ENCODE results near the gene DNAAF8. TPM values are rescaled to one million over a fixed set of nuclear protein-coding genes. Genes with fewer than 3 reads are reported as not detected.
"Not testable (repeated sequence)": the region's sequence is repeated elsewhere in the genome, so short reads cannot be mapped to it uniquely, and the experiment has no call there.

DNAAF8 gene
- total RNA-seq, 1 experiment from 2014 or later = 0.15 TPM

DNA sequence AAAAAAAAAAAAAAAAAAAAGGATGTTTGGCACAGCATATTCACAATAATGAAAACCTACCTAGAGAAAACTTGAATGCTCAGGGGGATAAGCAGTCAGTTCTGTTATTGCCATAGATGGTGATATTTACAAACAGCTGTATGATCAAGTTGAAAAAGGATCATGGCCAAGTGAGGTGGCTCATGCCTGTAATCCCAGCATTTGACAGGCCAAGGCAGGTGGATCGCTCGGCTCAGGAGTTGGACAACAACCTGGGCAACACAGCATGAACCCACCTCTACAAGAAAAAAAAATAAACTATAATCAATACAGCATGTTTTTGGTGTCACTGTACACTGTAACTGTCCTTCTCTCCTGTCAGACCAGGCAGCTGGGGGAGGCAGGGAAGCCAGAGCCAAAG is 19.3 kb upstream of the DNAAF8 start:
- no peak for DNase-seq (ENCODE audit: extremely low read depth, low read depth)

DNA sequence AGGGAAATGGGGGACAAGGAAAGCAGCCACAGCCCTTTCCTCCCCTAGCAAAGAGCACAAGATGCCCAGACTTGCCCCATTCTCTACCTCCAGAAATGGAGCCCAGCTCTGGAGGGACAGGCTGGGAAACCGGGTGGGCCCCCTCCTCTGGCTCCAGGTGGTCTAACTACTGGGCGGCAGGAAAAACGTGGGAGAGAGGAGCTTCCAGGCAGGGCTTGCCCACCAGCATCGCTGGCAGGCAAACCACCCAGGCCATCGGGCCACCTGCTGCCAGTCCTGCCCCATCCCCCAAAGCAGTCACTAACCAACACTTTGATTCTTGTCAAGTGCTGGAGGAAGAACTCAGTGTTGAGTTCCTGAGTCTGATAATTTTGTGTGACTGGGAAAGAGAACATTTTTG is 15.9 kb upstream of the DNAAF8 start:
- no peak for DNase-seq (ENCODE audit: extremely low read depth, low read depth)

- no peak for DNase-seq (ENCODE audit: extremely low read depth, low read depth)
Observed at GRCh38 chr16:4723071-4723767, 11.1 kb upstream of the DNAAF8 start.

DNA sequence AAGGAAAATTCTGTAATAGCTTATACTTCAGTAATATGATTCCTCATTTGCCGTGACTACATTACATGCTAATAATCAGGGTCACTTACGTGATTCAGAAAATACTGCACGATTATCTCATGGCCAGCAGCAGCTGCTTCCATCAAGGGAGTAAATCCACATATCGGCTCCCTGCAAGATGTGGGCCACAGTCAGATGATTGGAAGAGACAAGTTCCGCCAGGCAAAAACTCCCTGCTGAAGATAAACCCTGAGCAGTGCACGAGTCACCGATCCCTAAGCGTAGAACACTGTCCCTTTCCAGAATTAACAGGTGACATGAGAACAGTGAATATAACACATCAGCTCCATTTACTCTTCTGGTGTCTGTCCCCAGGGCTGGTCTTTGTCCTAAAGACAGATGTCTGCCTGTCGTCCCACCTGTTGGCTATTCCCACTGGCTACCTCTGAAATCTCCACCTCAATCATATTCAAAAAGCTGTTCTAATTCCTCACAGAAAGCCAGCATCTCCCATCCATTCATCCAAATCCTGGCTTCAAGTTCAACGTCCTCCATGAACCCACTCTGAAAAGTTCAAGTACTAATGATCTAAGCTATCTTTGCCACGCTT is 9.6 kb upstream of the DNAAF8 start:
- DNase-seq (ENCODE audit: extremely low read depth, low read depth) = no peak

DNA sequence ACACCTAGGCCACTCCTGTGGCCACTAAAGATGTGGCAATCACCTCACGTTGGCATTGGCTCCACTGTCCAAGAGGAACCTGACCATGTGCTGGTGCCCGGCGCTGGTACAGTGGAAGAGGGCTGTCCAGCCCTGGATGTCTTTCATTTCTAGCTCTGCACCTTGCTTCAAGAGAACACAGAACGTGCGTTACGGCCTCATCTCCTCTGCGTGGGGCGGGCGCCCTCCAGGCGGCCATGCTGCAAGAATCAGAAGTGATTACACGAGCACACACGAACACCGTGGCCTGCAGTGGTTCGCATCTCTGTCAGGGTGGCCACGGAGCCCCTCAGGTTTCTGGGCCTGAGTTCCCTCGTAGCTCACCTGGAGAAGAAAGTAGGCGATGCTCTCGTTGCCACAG is 7.7 kb upstream of the DNAAF8 start:
- no peak for DNase-seq (ENCODE audit: extremely low read depth, low read depth)

DNA sequence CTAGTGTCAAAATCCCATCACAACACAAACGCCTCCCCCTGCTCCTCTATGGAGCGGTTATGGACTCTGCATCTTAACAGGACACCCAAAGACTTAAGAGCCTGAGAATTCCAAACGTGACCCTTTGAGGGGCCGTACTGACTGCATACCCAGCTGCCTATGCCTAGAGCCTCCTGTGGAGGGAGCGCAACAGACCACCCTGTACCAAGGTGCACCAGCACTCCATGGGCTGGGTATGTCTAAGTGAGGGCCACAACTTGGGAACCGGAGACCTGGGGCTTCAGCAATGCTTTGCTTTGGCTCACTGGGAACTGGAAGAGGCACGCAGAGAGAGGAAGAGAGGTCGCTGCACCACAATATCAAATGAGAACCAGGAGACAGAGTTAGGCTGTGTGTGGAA is 5.7 kb upstream of the DNAAF8 start:
- DNase-seq (ENCODE audit: extremely low read depth, low read depth) = no peak

GRCh38 chr16:4729876-4730275 is 4.5 kb upstream of the DNAAF8 start:
- DNase-seq (ENCODE audit: extremely low read depth, low read depth) = no peak

GRCh38 chr16:4733211-4733742 is 1.1 kb upstream of the DNAAF8 start:
- DNase-seq (ENCODE audit: extremely low read depth, low read depth) = no peak

- no peak for DNase-seq (ENCODE audit: extremely low read depth, low read depth)
Observed at GRCh38 chr16:4733747-4734062, 632 bp upstream of the DNAAF8 start.

DNA sequence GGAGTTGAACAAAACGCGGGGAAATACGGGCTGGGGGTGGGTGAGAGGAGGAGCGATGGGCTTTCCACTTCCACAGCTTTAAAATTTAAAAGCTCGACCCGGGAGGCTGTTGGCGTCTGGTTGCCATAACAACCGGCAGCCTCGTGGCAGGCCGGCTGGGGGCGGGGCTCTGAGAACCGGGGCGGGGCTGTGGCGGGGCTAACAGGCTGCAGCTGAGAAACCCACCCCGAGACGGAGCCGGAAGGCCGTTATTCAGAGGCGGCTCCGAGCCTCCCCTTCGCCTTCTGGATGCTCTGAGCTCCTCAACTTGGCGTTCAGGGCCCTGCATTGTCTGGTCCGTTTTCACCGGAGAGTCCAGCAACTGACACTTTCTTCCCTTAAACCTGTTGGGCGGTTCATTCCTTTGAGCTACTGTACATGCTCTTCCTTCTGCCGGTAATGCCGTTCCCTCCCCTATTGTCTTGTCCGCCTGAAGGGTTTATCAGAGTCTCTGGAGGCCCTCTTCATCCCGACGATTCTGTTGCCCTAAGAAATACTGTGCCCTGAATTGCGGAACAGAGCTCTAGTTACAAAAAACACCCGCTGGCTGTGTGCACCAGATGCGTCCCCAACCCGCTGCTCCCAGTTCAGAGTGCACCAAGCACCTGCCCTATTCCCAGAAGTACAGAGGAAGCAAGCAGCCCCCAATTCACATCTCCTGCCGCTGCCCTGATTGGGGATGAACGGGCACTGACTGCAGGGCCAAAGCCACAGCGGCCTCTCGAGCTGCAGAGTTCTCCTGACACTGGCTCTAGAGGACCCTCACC is 596 bp downstream of the DNAAF8 start:
- DNase-seq (ENCODE audit: extremely low read depth, low read depth) = peak; percentile 62

DNA sequence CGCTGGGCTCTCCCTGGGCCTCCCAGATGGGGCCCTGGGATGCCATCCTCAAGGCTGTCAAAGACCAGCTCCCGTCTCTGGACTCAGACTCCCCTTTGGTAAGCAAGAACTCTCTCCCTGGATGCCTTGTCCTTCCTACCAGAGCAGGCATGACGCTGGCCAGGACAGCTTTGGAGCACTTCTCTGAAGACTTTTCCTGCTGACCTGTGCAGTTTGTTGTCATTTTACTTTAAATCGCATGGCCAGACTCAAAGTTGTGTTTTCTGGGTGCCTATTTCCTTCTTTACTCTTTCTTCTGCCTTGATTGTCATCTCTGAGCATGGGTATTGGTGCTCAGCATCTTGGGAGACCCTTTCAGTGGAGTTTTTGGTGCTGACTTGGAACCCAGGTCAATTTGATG is 2.2 kb downstream of the DNAAF8 start:
- DNase-seq (ENCODE audit: extremely low read depth, low read depth) = no peak

- DNase-seq (ENCODE audit: extremely low read depth, low read depth) = no peak
Observed at GRCh38 chr16:4737545-4737944, 3.2 kb downstream of the DNAAF8 start.

DNA sequence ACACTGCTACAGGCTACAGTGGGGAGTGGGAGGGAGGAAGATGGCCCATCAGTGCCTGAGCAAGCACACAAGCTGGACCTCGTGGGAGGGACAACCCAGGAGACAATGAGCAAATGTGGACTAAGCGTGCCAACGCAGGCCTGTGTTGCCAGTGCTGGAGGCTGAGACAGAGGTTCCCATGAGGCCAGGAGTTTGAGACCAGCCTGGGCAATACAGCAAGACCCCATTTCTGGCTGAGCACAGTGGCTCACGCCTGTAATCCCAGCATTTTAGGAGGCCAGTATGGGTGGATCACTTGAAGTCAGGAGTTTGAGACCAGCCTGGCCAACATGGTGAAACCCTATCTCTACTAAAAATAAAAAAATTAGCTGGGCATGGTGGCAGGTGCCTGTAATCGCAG is 4.0 kb downstream of the DNAAF8 start:
- not testable (repeated sequence) for DNase-seq (ENCODE audit: extremely low read depth, low read depth)

DNA sequence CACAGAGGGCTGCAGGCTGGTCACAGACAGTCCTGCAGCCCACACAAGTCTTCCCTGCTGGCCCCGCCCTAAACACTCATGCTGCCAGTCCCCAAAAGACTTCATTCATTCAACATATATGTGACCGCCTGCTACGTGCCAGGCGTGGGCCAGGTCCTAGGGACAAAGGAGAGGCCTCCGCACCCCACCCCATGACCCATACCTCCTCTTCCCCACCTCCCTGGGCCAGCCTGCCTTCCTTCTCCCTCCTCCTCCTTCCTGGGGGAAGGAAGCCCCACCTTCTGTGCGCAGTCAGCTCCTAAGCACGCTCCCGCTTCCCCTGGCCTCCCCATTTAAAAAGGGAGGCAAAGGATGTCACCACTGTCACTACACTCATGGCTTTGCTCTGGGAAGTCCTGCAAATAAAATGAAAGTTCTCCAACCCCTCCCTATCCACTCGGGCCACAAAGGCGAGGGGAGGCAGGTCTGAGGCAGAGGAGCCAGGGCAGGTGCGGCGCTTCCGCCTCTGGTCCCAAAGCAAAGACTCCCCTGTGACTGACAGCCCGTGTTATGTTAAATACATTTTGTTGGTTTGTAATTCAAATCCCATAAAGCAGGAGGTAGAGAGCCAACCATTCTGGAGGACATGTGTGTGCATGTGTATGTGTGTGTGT is 9.0 kb downstream of the DNAAF8 start:
- DNase-seq (ENCODE audit: extremely low read depth, low read depth) = no peak

- no peak for DNase-seq (ENCODE audit: extremely low read depth, low read depth)
Observed at GRCh38 chr16:4744555-4745273, 10.4 kb downstream of the DNAAF8 start.

DNA sequence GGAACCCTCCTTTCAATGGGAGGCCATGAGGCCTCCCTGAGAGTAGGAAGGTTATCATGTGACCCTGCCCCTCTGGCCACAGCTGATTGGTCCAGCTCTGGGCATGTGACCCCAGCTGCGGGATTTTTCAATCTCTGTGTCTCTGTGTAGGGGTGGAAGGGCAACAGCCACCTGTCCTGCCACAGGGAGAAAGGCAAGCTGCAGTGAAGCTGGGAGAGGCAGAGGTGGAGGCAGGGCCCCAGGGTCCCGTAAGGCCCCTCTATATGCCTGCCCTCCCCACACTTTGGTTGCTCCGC is 10.9 kb downstream of the DNAAF8 start:
- DNase-seq (ENCODE audit: extremely low read depth, low read depth) = no peak

DNA sequence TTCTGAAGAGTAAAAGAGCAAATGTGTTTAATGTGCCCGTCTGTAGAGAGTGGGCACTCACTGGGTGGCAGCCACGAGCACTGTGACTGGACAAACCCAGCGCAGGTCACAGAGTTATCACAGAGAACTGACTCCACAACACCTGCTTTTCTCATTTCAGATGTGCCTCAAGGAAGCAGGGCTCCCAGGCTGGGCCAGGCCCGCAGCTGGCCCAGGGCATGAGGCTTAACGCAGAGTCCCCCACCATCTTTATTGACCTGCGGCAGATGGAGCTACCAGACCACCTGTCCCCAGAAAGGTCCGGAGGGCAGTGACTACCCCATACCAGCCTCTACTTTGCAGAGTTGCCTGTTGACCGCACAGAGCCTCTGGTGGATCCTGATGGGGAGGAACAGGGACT is 11.9 kb downstream of the DNAAF8 start:
- no peak for DNase-seq (ENCODE audit: extremely low read depth, low read depth)

DNA sequence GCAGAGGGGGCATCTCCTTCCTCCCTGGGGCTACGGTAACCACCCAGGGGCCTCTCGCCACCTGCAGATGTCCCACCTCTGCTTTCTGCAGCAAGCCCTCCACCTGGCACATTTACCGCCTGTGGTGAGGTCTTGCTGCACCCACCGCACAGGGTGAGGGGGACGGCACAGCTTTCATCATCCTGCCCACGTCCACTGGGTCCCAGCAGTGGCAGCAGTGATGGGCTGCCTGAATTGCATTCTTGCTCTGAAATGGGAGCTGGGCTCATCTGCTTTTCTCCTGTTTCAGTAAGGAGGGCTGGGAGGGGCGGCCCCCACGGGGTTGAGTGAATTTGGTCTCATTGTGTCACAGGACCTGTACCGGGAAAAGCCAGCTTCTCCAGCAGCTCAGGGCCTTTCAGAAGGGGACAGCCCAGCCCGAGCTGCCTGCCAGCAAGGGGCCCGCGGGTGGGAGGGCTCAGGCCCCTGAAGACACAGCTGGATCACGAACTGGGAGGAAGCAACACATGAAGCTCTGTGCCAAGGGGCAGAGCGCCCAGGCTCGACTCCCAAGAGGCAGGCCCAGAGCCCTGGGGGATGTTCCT is 12.7 kb downstream of the DNAAF8 start:
- DNase-seq (ENCODE audit: extremely low read depth, low read depth) = no peak

DNA sequence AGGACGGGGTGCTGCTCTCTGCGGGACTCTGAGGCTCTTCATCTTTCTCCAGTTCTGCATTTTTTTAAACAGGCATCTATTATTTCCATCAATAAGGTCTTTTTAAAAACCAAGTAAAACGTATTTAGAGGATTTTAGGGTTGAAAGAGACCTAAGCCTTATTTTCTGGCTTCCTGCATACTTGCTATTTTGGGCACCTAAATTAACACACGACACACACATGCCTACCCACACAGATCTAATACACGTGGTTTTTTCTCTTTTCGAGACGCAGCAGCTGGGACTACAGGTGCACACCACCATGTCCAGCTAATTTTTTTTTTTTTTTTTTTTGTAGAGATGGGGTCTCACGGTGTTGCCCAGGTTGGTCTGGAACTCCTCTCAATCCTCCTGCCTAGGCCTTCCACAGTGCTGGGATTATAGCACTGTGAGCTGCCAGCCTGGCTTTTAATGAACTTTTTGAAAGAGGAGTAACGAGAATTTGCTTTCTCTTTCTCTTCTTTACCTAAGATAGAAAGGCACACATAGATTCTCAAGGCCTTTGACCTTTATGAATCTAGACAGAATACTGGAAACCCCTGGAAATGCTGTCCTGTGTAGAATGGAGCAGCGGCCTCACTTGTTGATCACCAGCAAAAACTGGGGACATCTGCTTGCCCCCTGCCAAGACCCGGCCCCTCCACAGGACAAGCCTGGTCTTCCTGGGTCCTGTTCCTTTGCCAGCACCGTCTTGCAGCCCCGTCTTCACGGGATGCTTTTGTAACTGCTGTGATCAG is 13.8 kb downstream of the DNAAF8 start:
- DNase-seq (ENCODE audit: extremely low read depth, low read depth) = no peak

Data from NCI-H460 (cell line).